NCI-H82 treated with DMSO at 0.1 percent for 48 hours (cell line): Measurements from ENCODE around the gene FGGY.

Source experiments
- DNase-seq: peaks from one replicate; lab custom pipeline; 2025; ENCODE audit not compliant: unreplicated experiment; lab: John Stamatoyannopoulos, UW

FGGY gene

DNA sequence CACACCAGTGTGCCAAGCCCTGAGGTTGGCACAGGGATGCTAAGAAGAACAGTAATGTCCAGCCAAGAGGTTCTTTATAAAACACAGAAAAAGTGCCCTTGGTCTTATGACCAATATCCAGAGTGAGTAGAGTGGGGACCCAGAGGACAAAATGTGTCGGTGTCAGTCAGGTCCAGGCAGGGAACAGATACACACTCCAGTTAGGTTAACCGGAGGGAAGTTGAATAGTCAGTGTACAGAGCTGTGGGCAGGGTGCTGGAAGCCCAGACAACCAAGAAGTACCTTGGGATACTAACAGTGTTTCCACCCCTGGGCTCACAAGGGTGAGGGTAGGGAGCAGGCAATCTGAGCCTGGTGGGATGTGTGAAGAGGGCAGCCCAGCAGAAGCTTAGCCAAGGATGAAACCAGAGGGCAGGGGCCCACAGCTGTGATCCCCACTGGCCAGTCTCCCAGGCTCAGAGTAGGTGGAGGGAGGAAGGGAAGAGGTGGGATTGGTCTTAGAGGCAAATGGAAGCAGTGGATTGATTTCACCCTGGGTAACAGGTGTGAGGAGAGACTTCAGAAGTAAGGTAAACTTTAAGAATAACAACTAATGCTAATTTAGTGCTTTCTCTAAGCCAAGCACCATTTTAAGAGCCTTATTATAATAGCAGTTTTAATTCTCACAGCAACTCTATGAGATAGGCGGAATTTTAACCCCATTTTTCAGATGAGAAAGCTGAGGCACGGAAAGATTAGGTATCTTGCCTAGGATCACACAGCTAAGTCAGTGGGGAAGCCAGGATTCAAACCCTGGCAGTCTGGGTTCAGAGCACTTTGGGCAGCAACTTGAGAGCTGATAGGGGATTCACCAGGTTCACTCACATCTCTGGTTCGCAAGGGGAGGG is 374.4 kb downstream of the FGGY start:
- no peak for DNase-seq

DNA sequence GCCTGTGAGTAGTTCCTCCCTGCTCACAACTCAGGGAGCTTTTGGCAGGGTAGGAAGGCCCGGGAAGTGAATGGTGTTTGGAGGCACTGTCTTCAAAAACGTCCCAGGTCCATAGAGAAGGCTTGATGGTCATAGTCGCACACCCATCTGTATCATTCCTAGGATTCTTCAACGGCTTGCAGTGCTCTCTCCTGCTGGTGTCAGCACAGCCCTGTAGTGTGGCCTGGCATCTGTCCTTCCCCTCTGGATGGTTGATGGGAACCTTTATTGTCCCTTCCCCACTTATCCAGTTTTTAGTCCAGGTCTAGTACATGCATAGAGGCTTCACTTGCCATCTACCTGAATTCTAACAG is 375.0 kb downstream of the FGGY start:
- DNase-seq: no peak

- no peak for DNase-seq
Observed at GRCh38 chr1:59672851-59673572, 376.1 kb downstream of the FGGY start.

GRCh38 chr1:59673573-59674450 is 376.9 kb downstream of the FGGY start:
- no peak for DNase-seq

DNA sequence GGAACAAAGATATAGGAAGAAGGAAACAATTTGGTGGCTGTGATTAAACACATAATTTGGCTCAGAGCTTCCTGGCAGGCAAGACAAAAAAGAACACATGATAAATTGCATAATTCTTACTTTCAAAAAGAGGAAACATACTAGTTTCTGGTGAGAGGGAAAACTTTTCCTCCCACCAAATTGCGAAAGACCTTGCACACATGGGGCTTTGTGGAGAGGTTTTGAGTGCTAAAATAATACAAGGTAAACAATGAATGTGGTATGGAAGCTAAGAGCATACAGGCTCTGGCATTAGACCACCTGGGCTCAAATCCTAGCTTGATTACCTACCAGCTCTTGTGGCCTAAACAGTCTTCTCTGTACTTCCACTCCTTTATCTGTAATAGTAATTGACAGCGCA is 377.7 kb downstream of the FGGY start:
- no peak for DNase-seq

DNA sequence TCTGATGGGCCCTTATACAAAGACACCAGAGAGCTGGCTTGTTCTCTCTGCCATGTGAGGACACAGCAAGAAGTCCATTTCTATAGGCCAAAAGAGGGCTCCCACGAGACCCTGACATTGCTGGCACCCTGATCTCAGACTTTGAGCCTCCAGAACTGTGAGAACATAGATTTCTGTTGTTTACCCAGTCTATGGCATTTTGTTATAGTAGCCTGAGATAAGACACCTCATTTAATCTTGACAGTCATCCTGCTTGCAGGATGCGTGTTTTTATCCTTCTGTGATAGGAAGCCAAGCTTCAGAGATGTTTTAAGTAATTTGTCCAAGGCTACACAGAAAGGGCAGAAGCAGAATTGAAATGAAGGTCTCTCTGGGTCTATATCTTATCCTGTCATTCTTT is 379.0 kb downstream of the FGGY start:
- DNase-seq: no peak

- no peak for DNase-seq
Observed at GRCh38 chr1:59678040-59678439, 381.1 kb downstream of the FGGY start.

GRCh38 chr1:59678493-59679228 is 381.8 kb downstream of the FGGY start:
- peak; percentile 83 for DNase-seq

GRCh38 chr1:59680044-59680443 is 383.1 kb downstream of the FGGY start:
- peak; percentile 86 for DNase-seq

- DNase-seq: peak; percentile 34
Observed at GRCh38 chr1:59682396-59683080, 385.6 kb downstream of the FGGY start.

DNA sequence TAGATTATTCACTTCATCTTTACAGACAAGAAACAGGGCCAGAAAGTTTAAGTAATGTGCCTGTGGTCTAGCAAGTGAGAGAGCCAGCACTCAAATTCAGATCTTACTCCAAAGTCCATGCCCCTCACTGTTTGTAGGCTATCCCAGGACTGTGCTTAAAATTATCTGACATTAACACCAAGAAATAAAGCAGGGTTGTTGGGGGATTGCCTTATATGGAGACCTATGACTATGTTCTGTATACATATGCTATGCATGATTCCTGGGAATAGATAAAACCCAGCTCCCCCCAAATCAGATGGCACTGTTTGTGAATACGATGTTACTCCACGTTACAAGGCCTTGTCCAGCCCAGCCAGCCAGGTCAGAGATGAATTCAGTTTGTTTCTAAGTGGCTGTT is 386.3 kb downstream of the FGGY start:
- no peak for DNase-seq

DNA sequence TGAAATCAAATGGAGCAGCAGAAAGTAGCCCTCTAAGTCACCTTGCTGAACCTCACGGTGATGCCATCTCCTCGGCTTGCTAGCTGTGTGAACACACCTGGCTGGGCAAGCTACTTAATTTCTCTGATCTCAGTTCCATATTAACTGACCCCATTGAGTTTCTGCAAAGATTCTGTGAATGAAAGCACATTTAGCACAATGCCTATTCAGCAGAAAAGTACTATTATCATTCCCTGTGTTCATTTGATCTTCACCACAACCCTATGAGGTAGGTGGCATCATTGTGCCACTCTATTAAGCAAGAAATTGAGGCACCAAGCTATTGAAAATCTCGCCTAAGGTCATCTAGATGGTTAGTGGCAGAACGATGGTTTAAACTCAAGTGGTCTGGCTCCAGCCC is 387.8 kb downstream of the FGGY start:
- no peak for DNase-seq

GRCh38 chr1:59685101-59685500 is 388.2 kb downstream of the FGGY start:
- DNase-seq: no peak

DNA sequence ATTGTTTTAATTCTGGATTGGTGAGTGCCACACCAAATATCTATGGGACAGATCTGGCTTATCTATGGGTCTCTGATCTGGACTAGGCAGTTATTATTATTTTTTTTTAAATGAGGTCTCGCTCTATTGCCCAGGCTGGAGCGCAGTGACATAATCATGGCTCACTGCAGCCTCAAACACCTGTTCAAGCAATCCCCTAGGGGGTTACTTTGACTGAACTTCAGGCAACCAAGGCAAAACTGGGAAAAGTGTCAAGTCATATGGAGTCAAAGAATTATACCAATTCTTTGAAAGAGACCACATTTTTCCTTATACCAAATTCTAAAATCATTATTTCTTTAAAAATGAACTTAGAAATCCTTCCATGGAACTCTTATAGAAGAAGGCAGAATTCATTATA is 388.8 kb downstream of the FGGY start:
- peak; percentile 50 for DNase-seq

- DNase-seq: peak; percentile 81
Observed at GRCh38 chr1:59686170-59686569, 389.3 kb downstream of the FGGY start.

GRCh38 chr1:59686574-59686973 is 389.7 kb downstream of the FGGY start:
- no peak for DNase-seq

DNA sequence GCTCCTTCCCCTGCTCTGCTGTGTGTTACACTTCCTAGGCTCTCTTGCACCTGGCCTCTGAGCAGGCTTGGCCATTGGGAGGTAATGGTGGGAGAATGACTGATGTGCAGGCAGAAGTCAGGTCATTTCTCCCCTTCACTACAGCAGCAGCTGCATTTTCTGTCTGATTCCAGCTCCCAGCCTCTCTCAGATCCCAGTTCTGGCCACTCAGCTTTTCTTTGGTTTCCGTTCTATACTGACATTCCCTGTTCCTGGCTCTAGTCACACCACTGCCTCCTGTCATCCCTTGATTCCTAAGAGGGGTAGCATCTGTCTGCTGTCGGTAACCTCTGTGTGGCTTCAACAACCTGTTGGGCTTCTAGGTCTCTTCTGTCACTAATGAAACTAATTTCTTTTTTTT is 390.2 kb downstream of the FGGY start:
- peak; percentile 56 for DNase-seq

- DNase-seq: no peak
Observed at GRCh38 chr1:59688976-59689375, 392.1 kb downstream of the FGGY start.

DNA sequence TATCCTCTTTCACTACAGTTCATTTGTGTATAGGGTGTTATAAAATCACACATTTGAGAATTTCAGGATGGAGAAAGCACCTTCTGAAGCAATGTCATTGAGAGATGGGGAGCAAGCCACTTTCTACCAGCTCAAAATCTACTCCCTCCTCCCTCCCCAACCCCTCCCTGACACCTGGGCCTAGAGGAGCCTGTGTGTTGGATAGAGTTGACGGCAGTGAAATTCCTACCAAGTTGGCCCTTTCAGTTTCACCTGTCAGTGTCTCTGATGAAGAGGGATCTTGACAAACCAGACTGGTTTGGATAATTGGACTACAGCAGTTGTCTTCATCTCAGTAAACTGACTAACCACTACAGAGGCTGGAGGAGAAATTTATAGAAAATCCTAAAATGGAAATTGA is 392.8 kb downstream of the FGGY start:
- no peak for DNase-seq
